CD8-positive, alpha-beta memory T cell (primary cell): Measurements from ENCODE around the gene RNFT2. TPM values are rescaled to one million over a fixed set of nuclear protein-coding genes. Genes with fewer than 3 reads are reported as not detected.

Experiments used
- CTCF ChIA-PET: fragments of 350-600 bp; sonication (Branson Sonifier 250); formaldehyde crosslinking; loops from one replicate; lab custom pipeline; 2021; ENCODE audit warnings: antibody characterized with exemption; lab: Charles Lee
- POLR2A ChIA-PET: fragments of 350-600 bp; sonication (Branson Sonifier 250); formaldehyde crosslinking; loops from one replicate; lab custom pipeline; 2021; ENCODE audit warnings: antibody characterized with exemption; lab: Charles Lee
- DNase-seq, 5 donors: peaks; one replicate each; pipeline versions ENCODE4 v3.0.0 to v3.0.0-alpha.2; 2020 to 2022; ENCODE audit warnings: mixed read lengths in 1 of 5
- H3K27ac ChIP-seq: one replicate; pipeline ENCODE4 v1.7.0; 2013; ENCODE audit warnings: low read depth, mild to moderate bottlenecking, low read length, moderate library complexity
- H3K27me3 ChIP-seq: 2 replicates; pipeline ENCODE4 v1.7.0; 2013; ENCODE audit warnings: low read length, mild to moderate bottlenecking; ENCODE audit not compliant: insufficient read depth, poor library complexity, severe bottlenecking
- H3K36me3 ChIP-seq: 2 replicates; pipeline ENCODE4 v1.7.0; 2013; ENCODE audit warnings: mild to moderate bottlenecking, low read length, moderate library complexity; ENCODE audit not compliant: insufficient read depth
- H3K4me1 ChIP-seq: 2 replicates; pipeline ENCODE4 v1.7.0; 2013; ENCODE audit warnings: mild to moderate bottlenecking, low read length, moderate library complexity; ENCODE audit not compliant: insufficient read depth
- H3K4me3 ChIP-seq: 2 replicates; pipeline ENCODE4 v1.7.0; 2013; ENCODE audit warnings: mild to moderate bottlenecking, low read length
- H3K9me3 ChIP-seq: 2 replicates; pipeline ENCODE4 v1.7.0; 2013; ENCODE audit warnings: mild to moderate bottlenecking, low read length
- H3K27ac Mint-ChIP-seq, 8 donors: one replicate each; pipeline ENCODE4 v1.8.0; 2020 to 2021; ENCODE audit warnings: mixed read lengths in 8 of 8, mild to moderate bottlenecking in 6 of 8, inconsistent platforms in 3 of 8, moderate library complexity in 3 of 8
- H3K27me3 Mint-ChIP-seq, 2 donors: one replicate each; pipeline ENCODE4 v1.8.0; 2020 to 2021; ENCODE audit warnings: mixed read lengths in 2 of 2, mild to moderate bottlenecking in 1 of 2, moderate library complexity in 1 of 2
- H3K36me3 Mint-ChIP-seq, 3 donors: one replicate each; pipeline ENCODE4 v1.8.0; 2020 to 2021; ENCODE audit warnings: mixed read lengths in 3 of 3, inconsistent platforms in 1 of 3, mild to moderate bottlenecking in 1 of 3
- H3K4me1 Mint-ChIP-seq, 3 donors: one replicate each; pipeline ENCODE4 v1.8.0; 2020 to 2021; ENCODE audit warnings: mixed read lengths in 3 of 3, inconsistent platforms in 1 of 3, mild to moderate bottlenecking in 1 of 3
- H3K4me3 Mint-ChIP-seq, 7 donors: one replicate each; pipeline ENCODE4 v1.8.0; 2020 to 2021; ENCODE audit warnings: mixed read lengths in 7 of 7, mild to moderate bottlenecking in 6 of 7, moderate library complexity in 4 of 7, inconsistent platforms in 2 of 7
- H3K9me3 Mint-ChIP-seq, 5 donors: one replicate each; pipeline ENCODE4 v1.8.0; 2020 to 2022; ENCODE audit warnings: mixed read lengths in 5 of 5, mild to moderate bottlenecking in 3 of 5, moderate library complexity in 2 of 5, inconsistent platforms in 1 of 5
- polyA plus RNA-seq: library from polyadenylated mRNA; unstranded; fragments of 300-500 nt; fragmentation: Illumina TruSeq; gene quantifications from one replicate; pipeline ENCODE4 v1.2.3, GENCODE V29; 2021
- total RNA-seq, 2 experiments: library from RNA; stranded (reverse); gene quantifications; one replicate each; pipeline ENCODE4 v1.2.3, GENCODE V29; 2021

The RNFT2 gene
- total and polyA plus RNA-seq, 3 experiments from 2014 or later: 1.8 to 15.8 (median 14.6) TPM

- no peaks in the 10 kb centered on the region for H3K9me3 ChIP-seq
- H3K27me3 Mint-ChIP-seq: peaks cover 18 to 22% of the 10 kb centered on the region in 2 donors
- H3K27ac Mint-ChIP-seq: no peak overlapping the region
- no peaks in the 10 kb centered on the region for H3K9me3 Mint-ChIP-seq
- no peak for DNase-seq
- H3K4me1 ChIP-seq: no peaks in the 10 kb centered on the region
- POLR2A ChIA-PET: no interaction called here
- no peak overlapping the region for H3K4me3 Mint-ChIP-seq
- H3K4me1 Mint-ChIP-seq: no peaks in the 10 kb centered on the region
- H3K36me3 ChIP-seq: no peaks in the 10 kb centered on the region
- no peak overlapping the region for H3K4me3 ChIP-seq
- H3K36me3 Mint-ChIP-seq: no peaks in the 10 kb centered on the region
- CTCF ChIA-PET: no interaction called here
- H3K27ac ChIP-seq: no peak overlapping the region
- no peaks in the 10 kb centered on the region for H3K27me3 ChIP-seq
These were observed 154.4 kb downstream of the RNFT2 start for GRCh38 chr12:116892349-116893140.

DNA sequence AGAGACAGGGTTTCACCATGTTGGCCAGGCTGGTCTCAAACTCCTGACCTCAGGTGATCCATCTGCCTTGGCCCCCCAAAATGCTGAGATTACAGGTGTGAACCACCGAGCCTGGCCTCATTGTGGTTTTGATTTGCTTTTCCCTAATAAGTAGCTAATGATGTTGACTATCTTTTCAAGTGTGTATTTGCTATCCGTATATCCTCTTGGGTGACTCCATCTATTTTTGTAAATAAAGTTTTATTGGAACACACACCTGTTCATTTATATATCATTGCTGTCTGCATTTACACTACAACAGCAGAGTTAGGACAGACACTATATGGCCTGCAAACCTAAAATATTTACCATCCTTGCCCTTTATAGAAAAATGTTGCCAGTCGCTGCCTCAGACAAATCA is 156.8 kb downstream of the RNFT2 start:
- POLR2A ChIA-PET: no interaction called here

DNA sequence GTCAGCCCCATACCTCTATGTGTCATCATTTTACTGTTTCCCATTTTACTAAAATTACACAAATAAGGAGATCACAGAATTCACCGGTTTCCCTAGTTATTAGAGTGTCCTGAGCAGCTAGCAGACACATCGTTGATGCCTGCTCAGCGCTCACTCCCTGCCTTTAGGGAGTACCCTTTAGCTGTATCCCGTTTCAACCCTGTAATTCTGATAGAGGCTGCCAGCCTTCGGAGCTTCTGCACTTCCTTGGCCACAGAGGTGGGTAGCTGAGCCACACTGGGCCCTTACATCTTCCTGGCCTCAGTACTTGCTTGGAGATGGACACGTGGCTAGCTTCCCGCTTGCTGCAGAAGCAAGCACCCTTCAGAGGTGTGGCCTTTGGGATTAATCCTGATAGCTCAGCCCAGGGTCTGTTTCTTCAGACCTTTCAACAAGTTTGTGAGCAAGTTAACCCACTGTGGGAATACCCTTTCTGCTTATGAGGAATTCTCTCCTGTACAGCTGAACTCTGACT is 158.4 kb downstream of the RNFT2 start:
- Histone ChIP-seq H3K4me3 (no peak overlapping the region), H3K27me3 (no peaks in the 10 kb centered on the region), H3K4me1 (no peaks in the 10 kb centered on the region), H3K36me3 (no peaks in the 10 kb centered on the region), H3K27ac (no peak overlapping the region), H3K9me3 (no peaks in the 10 kb centered on the region)
- DNase-seq: no peak
- H3K9me3 Mint-ChIP-seq: peaks cover 0 to 3% (median 0%) of the 10 kb centered on the region in 5 donors
- H3K36me3 Mint-ChIP-seq: peaks cover 0 to 3% (median 3%) of the 10 kb centered on the region in 3 donors
- H3K4me1 Mint-ChIP-seq: no peaks in the 10 kb centered on the region
- ChIA-PET CTCF (interaction anchor here (1.1 kb wide), 1 partner anchor 187 kb away, joined by 3 read pairs; no protein-coding TSS in a partner anchor), POLR2A (no interaction called here)
- H3K27me3 Mint-ChIP-seq: peaks cover 23 to 43% of the 10 kb centered on the region in 2 donors
- H3K27ac Mint-ChIP-seq: no peak overlapping the region
- no peak overlapping the region for H3K4me3 Mint-ChIP-seq

More for the DNA sequence above, 156.8 kb downstream of the RNFT2 start:
- peaks cover 25 to 33% of the 10 kb centered on the region in 2 donors for H3K27me3 Mint-ChIP-seq
- Histone ChIP-seq H3K27ac (no peak overlapping the region), H3K4me1 (no peaks in the 10 kb centered on the region), H3K9me3 (no peaks in the 10 kb centered on the region), H3K36me3 (no peaks in the 10 kb centered on the region), H3K27me3 (no peaks in the 10 kb centered on the region), H3K4me3 (no peak overlapping the region)
- H3K27ac Mint-ChIP-seq: no peak overlapping the region
- H3K9me3 Mint-ChIP-seq: no peaks in the 10 kb centered on the region
- H3K4me1 Mint-ChIP-seq: no peaks in the 10 kb centered on the region
- H3K4me3 Mint-ChIP-seq: no peak overlapping the region
- CTCF ChIA-PET: no interaction called here
- no peak for DNase-seq
- peaks cover 0 to 3% (median 0%) of the 10 kb centered on the region in 3 donors for H3K36me3 Mint-ChIP-seq

DNA sequence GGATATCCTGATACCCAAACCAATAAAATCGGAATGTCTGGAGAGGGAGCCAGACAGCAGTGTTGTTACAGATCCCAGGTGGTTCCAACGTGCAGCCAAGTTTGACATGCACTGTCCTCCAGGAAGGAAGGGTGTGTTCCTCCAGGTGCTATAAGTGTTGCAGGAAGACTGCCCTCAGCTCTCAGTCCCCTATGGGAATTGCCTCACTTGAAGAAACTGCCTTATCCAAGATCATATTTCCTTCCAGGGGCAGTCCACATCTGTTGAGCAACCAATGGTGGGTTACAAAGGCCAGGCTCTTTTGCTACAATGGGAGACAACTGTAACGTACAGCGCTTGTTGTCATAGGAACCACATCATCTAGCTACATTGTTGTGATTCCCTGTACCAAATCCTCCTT is 159.4 kb downstream of the RNFT2 start:
- no peak for DNase-seq
- H3K9me3 Mint-ChIP-seq: peaks cover 0 to 3% (median 0%) of the 10 kb centered on the region in 5 donors
- ChIA-PET POLR2A (no interaction called here), CTCF (interaction anchor here (1.1 kb wide), 1 partner anchor 188 kb away, joined by 3 read pairs; no protein-coding TSS in a partner anchor)
- no peaks in the 10 kb centered on the region for H3K36me3 ChIP-seq
- peak overlapping the region in 1 of 8 donors; percentile 14 for H3K27ac Mint-ChIP-seq
- H3K4me1 ChIP-seq: no peaks in the 10 kb centered on the region
- H3K27ac ChIP-seq: no peak overlapping the region
- no peak overlapping the region for H3K4me3 Mint-ChIP-seq
- H3K27me3 ChIP-seq: peaks cover 4% of the 10 kb centered on the region
- H3K4me3 ChIP-seq: no peak overlapping the region
- H3K27me3 Mint-ChIP-seq: peaks cover 26 to 53% of the 10 kb centered on the region in 2 donors
- no peaks in the 10 kb centered on the region for H3K4me1 Mint-ChIP-seq
- H3K9me3 ChIP-seq: no peaks in the 10 kb centered on the region
- peaks cover 0 to 3% (median 3%) of the 10 kb centered on the region in 3 donors for H3K36me3 Mint-ChIP-seq

DNA sequence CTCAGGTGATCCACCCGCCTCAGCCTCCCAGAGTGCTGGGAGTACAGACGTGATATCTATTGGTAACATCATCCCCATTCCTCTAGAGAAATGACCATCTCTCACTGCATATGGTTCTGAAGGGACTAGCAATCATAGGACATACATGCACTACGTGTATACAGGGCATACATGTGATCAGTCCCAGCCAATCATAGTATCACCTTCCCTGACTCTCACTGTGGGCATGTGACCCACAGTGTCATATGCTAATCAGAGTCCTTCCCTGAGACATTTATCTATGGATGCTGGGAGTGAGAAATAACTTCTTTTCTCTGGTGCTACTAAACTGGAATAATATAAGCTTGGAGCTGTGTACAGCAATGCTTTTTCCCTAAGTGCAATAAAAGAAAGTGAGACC is 160.6 kb downstream of the RNFT2 start:
- no peaks in the 10 kb centered on the region for H3K4me1 Mint-ChIP-seq
- peaks cover 4% of the 10 kb centered on the region for H3K27me3 ChIP-seq
- no peaks in the 10 kb centered on the region for H3K9me3 ChIP-seq
- peaks cover 0 to 3% (median 0%) of the 10 kb centered on the region in 5 donors for H3K9me3 Mint-ChIP-seq
- H3K36me3 Mint-ChIP-seq: peaks cover 0 to 3% (median 3%) of the 10 kb centered on the region in 3 donors
- DNase-seq: no peak
- no peak overlapping the region for H3K4me3 ChIP-seq
- peaks cover 28 to 57% of the 10 kb centered on the region in 2 donors for H3K27me3 Mint-ChIP-seq
- CTCF ChIA-PET: no interaction called here
- H3K4me3 Mint-ChIP-seq: no peak overlapping the region
- no peak overlapping the region for H3K27ac Mint-ChIP-seq
- H3K36me3 ChIP-seq: no peaks in the 10 kb centered on the region
- no peaks in the 10 kb centered on the region for H3K4me1 ChIP-seq
- no peak overlapping the region for H3K27ac ChIP-seq
- POLR2A ChIA-PET: no interaction called here

- Histone ChIP-seq H3K4me3 (no peak overlapping the region), H3K36me3 (no peaks in the 10 kb centered on the region), H3K9me3 (no peaks in the 10 kb centered on the region), H3K4me1 (no peaks in the 10 kb centered on the region), H3K27me3 (peaks cover 4% of the 10 kb centered on the region), H3K27ac (no peak overlapping the region)
- H3K4me3 Mint-ChIP-seq: no peak overlapping the region
- DNase-seq: no peak
- ChIA-PET POLR2A (no interaction called here), CTCF (no interaction called here)
- H3K27me3 Mint-ChIP-seq: peaks cover 32 to 63% of the 10 kb centered on the region in 2 donors
- H3K36me3 Mint-ChIP-seq: peaks cover 0 to 3% (median 3%) of the 10 kb centered on the region in 3 donors
- H3K4me1 Mint-ChIP-seq: no peaks in the 10 kb centered on the region
- H3K27ac Mint-ChIP-seq: no peak overlapping the region
- H3K9me3 Mint-ChIP-seq: peaks cover 0 to 3% (median 0%) of the 10 kb centered on the region in 5 donors
These were observed 163.5 kb downstream of the RNFT2 start for GRCh38 chr12:116901612-116902011.

Other genes with a start within 250 kb of the RNFT2 start
- gene MAP1LC3B2, start 178.9 kb upstream of the RNFT2 start, total RNA-seq: 1 to 10 TPM in 1 of 2 experiments, under 1 TPM in 1; 0.96 to 1.7 TPM
- gene MAP1LC3B2, start 178.9 kb upstream of the RNFT2 start, polyA plus RNA-seq: 5.8 TPM
- 10 to 100 TPM; 41.3 to 44.0 TPM for gene SPRING1, start 246 bp upstream of the RNFT2 start, total RNA-seq
- gene SPRING1, start 246 bp upstream of the RNFT2 start, polyA plus RNA-seq: 24.0 TPM
- gene HRK, start 143.1 kb downstream of the RNFT2 start, total RNA-seq: not detected
- gene HRK, start 143.1 kb downstream of the RNFT2 start, polyA plus RNA-seq: not detected
- 10 to 100 TPM in 1 of 2 experiments, 1 to 10 TPM in 1; 9.3 to 10.2 TPM for gene FBXW8, start 172.6 kb downstream of the RNFT2 start, total RNA-seq
- gene FBXW8, start 172.6 kb downstream of the RNFT2 start, polyA plus RNA-seq: 6.8 TPM